Common myeloid progenitor, CD34-positive (primary cell): ENCODE data around the gene TEAD1.

Experiments used
- CTCF ChIA-PET: fragments of 350-600 bp; sonication (Branson Sonifier 250); formaldehyde crosslinking; loops from one replicate; lab custom pipeline; 2021; ENCODE audit warnings: antibody characterized with exemption; lab: Charles Lee
- POLR2A ChIA-PET: fragments of 350-600 bp; sonication (Branson Sonifier 250); formaldehyde crosslinking; loops from one replicate; lab custom pipeline; 2021; ENCODE audit warnings: antibody characterized with exemption; lab: Charles Lee
- DNase-seq, 3 donors: peaks; one replicate each; pipeline versions ENCODE4 v3.0.0 to v3.0.0-alpha.2; 2013
- H3K27ac ChIP-seq, 2 experiments: 1 replicate in 1 of 2; 2 replicates in 1 of 2; pipeline ENCODE4 v1.7.0; 2013; ENCODE audit warnings: inconsistent platforms in 2 of 2, low read length in 2 of 2, mild to moderate bottlenecking in 2 of 2, low read depth in 1 of 2, moderate library complexity in 1 of 2; ENCODE audit not compliant: severe bottlenecking in 2 of 2, insufficient read depth in 1 of 2, poor library complexity in 1 of 2
- H3K27me3 ChIP-seq, 5 experiments: replicated peaks in 2 of 5; 1 replicate in 3 of 5; 2 replicates in 2 of 5; pipeline versions ENCODE4 v1.6.1 to v1.7.0; 2013; ENCODE audit warnings: low read length in 4 of 5, mild to moderate bottlenecking in 2 of 5, moderate library complexity in 2 of 5, inconsistent platforms in 1 of 5; ENCODE audit not compliant: insufficient read depth in 5 of 5, control insufficient read depth in 4 of 5
- H3K36me3 ChIP-seq, 4 experiments: 1 replicate in 2 of 4; 2 replicates in 2 of 4; pipeline versions ENCODE4 v1.6.1 to v1.7.0; 2013; ENCODE audit warnings: low read length in 3 of 4, control low read depth in 1 of 4, mild to moderate bottlenecking in 1 of 4; ENCODE audit not compliant: control insufficient read depth in 4 of 4, insufficient read depth in 4 of 4
- H3K4me1 ChIP-seq, 4 experiments: 1 replicate in 3 of 4; 2 replicates in 1 of 4; pipeline versions ENCODE4 v1.6.1 to v1.7.1; 2013; ENCODE audit warnings: low read length in 3 of 4, mild to moderate bottlenecking in 3 of 4, control low read depth in 1 of 4, inconsistent platforms in 1 of 4, moderate library complexity in 1 of 4; ENCODE audit not compliant: control insufficient read depth in 4 of 4, insufficient read depth in 4 of 4; ENCODE audit errors: control extremely low read depth in 1 of 4
- H3K4me3 ChIP-seq, 7 experiments: 1 replicate in 4 of 7; 2 replicates in 3 of 7; pipeline versions ENCODE4 v1.5.1 to v1.7.0; 2013; ENCODE audit warnings: mild to moderate bottlenecking in 7 of 7, low read length in 6 of 7, moderate library complexity in 6 of 7, inconsistent platforms in 2 of 7, low read depth in 2 of 7, control low read depth in 1 of 7; ENCODE audit not compliant: insufficient read depth in 4 of 7, control insufficient read depth in 1 of 7; ENCODE audit errors: extremely low read depth in 1 of 7
- H3K9me3 ChIP-seq, 5 experiments: 1 replicate in 4 of 5; 2 replicates in 1 of 5; pipeline versions ENCODE4 v1.6.1 to v1.7.1; 2013; ENCODE audit warnings: low read length in 4 of 5, mild to moderate bottlenecking in 2 of 5, inconsistent platforms in 1 of 5, low read depth in 1 of 5, moderate library complexity in 1 of 5; ENCODE audit not compliant: control insufficient read depth in 4 of 5, insufficient read depth in 2 of 5; ENCODE audit errors: control extremely low read depth in 1 of 5
- WGBS: methylation state at CpG from one replicate; pipeline ENCODE4 v1.1.5; 2013; ENCODE audit not compliant: insufficient coverage; 5-methylcytosine and 5-hydroxymethylcytosine counted together

Gene TEAD1

GRCh38 chr11:12715941-12716340 lies 41.7 kb downstream of the TEAD1 start:
- Histone ChIP-seq H3K4me1 (no peaks in the 10 kb centered on the region), H3K36me3 (no peaks in the 10 kb centered on the region), H3K27me3 (peaks cover 11 to 88% (median 38%) of the 10 kb centered on the region in 5 experiments), H3K27ac (no peak overlapping the region), H3K9me3 (no peaks in the 10 kb centered on the region), H3K4me3 (no peak overlapping the region)
- ChIA-PET CTCF (no interaction called here), POLR2A (no interaction called here)
- WGBS: 39% methylated on average over 9 of the region's 11 CpGs
- no peak for DNase-seq

GRCh38 chr11:12716816-12717215 lies 42.6 kb downstream of the TEAD1 start:
- Histone ChIP-seq H3K27ac (no peak overlapping the region), H3K4me3 (no peak overlapping the region), H3K4me1 (no peaks in the 10 kb centered on the region), H3K9me3 (no peaks in the 10 kb centered on the region), H3K36me3 (no peaks in the 10 kb centered on the region), H3K27me3 (peaks cover 11 to 87% (median 39%) of the 10 kb centered on the region in 5 experiments)
- POLR2A ChIA-PET: no interaction called here
- DNase-seq: no peak
- WGBS: 96% methylated on average over 6 of the region's 6 CpGs
- CTCF ChIA-PET: no interaction called here

GRCh38 chr11:12717851-12718291 lies 43.6 kb downstream of the TEAD1 start:
- ChIA-PET CTCF (no interaction called here), POLR2A (no interaction called here)
- peaks cover 0 to 1% (median 0%) of the 10 kb centered on the region in 5 experiments for H3K9me3 ChIP-seq
- DNase-seq: peak in 2 of 3 donors; percentile 8 to 19
- peaks cover 11 to 90% (median 38%) of the 10 kb centered on the region in 5 experiments for H3K27me3 ChIP-seq
- H3K36me3 ChIP-seq: no peaks in the 10 kb centered on the region
- H3K4me1 ChIP-seq: no peaks in the 10 kb centered on the region
- no peak overlapping the region for H3K27ac ChIP-seq
- WGBS: 82% methylated on average over 3 of the region's 5 CpGs
- H3K4me3 ChIP-seq: no peak overlapping the region

GRCh38 chr11:12719221-12719620 lies 45.0 kb downstream of the TEAD1 start:
- Histone ChIP-seq H3K27ac (no peak overlapping the region), H3K9me3 (peaks cover 0 to 1% (median 0%) of the 10 kb centered on the region in 5 experiments), H3K36me3 (no peaks in the 10 kb centered on the region), H3K4me1 (no peaks in the 10 kb centered on the region), H3K4me3 (no peak overlapping the region), H3K27me3 (peaks cover 16 to 92% (median 36%) of the 10 kb centered on the region in 5 experiments)
- POLR2A ChIA-PET: no interaction called here
- 67% methylated on average over 2 of the region's 4 CpGs for WGBS
- DNase-seq: no peak
- CTCF ChIA-PET: interaction anchor here (1.0 kb wide), 1 partner anchor 9 kb away, joined by 3 read pairs; no protein-coding TSS in a partner anchor

- Histone ChIP-seq H3K27me3 (peaks cover 13 to 82% (median 26%) of the 10 kb centered on the region in 5 experiments), H3K36me3 (no peaks in the 10 kb centered on the region), H3K4me3 (no peak overlapping the region), H3K9me3 (peaks cover 0 to 1% (median 0%) of the 10 kb centered on the region in 5 experiments), H3K4me1 (no peaks in the 10 kb centered on the region), H3K27ac (no peak overlapping the region)
- CTCF ChIA-PET: no interaction called here
- no peak for DNase-seq
- WGBS: 68% methylated on average over 4 of the region's 7 CpGs
- POLR2A ChIA-PET: no interaction called here
Measured at GRCh38 chr11:12721816-12722604, 47.8 kb downstream of the TEAD1 start.

GRCh38 chr11:12723421-12724300 lies 49.4 kb downstream of the TEAD1 start:
- DNase-seq: no peak
- Histone ChIP-seq H3K27ac (no peak overlapping the region), H3K27me3 (peaks cover 11 to 79% (median 19%) of the 10 kb centered on the region in 5 experiments), H3K36me3 (no peaks in the 10 kb centered on the region), H3K9me3 (peaks cover 0 to 1% (median 0%) of the 10 kb centered on the region in 5 experiments), H3K4me1 (no peaks in the 10 kb centered on the region), H3K4me3 (no peak overlapping the region)
- ChIA-PET CTCF (no interaction called here), POLR2A (no interaction called here)
- WGBS: 48% methylated on average over 7 of the region's 13 CpGs
